Sigmoid colon (tissue), 7 donors: ENCODE data around the gene CA14. TPM values are rescaled to one million over a fixed set of nuclear protein-coding genes. Genes with fewer than 3 reads are reported as not detected.
A peak's percentile ranks its signal among the peaks of the same experiment; 100 is the strongest.
"Not testable (repeated sequence)": the region's sequence is repeated elsewhere in the genome, so short reads cannot be mapped to it uniquely, and the experiment has no call there.

Experiments used
- DNase-seq: peaks from one replicate; pipeline ENCODE4 v3.0.0-alpha.2; 2019
- H3K27ac ChIP-seq, 4 donors: fragments of 200-600 bp; sonication (generic); one replicate each; pipeline ENCODE4 v1.5.1; 2016 to 2019; ENCODE audit warnings: mild to moderate bottlenecking in 1 of 4
- H3K27me3 ChIP-seq, 3 donors: fragments of 200-600 bp; sonication (generic); one replicate each; pipeline ENCODE4 v1.5.1; 2019; ENCODE audit warnings: mild to moderate bottlenecking in 1 of 3
- H3K36me3 ChIP-seq, 4 donors: fragments of 200-600 bp; sonication (generic); one replicate each; pipeline ENCODE4 v1.5.1; 2016 to 2019
- H3K4me1 ChIP-seq, 4 donors: fragments of 200-600 bp; sonication (generic); one replicate each; pipeline ENCODE4 v1.5.1; 2017 to 2019
- H3K4me3 ChIP-seq, 4 donors: fragments of 200-600 bp; sonication (generic); one replicate each; pipeline ENCODE4 v1.5.1; 2017 to 2019; ENCODE audit warnings: mild to moderate bottlenecking in 2 of 4, moderate library complexity in 1 of 4
- H3K9me3 ChIP-seq, 4 donors: fragments of 200-600 bp in 3 of 4; sonication (generic) in 3 of 4; one replicate each; pipeline versions ENCODE4 v1.5.1 to v1.6.1; 2013 to 2019
- CTCF ChIP-seq, 4 experiments: fragments of 450-650 bp in 3 of 4; fragments of 200-600 bp in 1 of 4; IDR thresholded peaks; one replicate each; pipeline ENCODE4 v1.5.1; 2016 to 2019; ENCODE audit warnings: antibody characterized with exemption in 4 of 4, mild to moderate bottlenecking in 3 of 4, moderate library complexity in 2 of 4
- EP300 ChIP-seq, 4 donors: sonication (generic); formaldehyde crosslinking; IDR thresholded peaks; one replicate each; pipeline ENCODE4 v1.6.1; 2017; ENCODE audit warnings: antibody characterized with exemption in 4 of 4
- POLR2A ChIP-seq, 2 donors: fragments of 450-650 bp; IDR thresholded peaks; one replicate each; pipeline ENCODE4 v1.6.1; 2016; ENCODE audit warnings: antibody characterized with exemption in 2 of 2, mild to moderate bottlenecking in 2 of 2, moderate library complexity in 2 of 2
- POLR2AphosphoS5 ChIP-seq, 4 donors: sonication (generic); formaldehyde crosslinking; IDR thresholded peaks; one replicate each; pipeline ENCODE4 v1.6.1; 2017; ENCODE audit warnings: antibody characterized with exemption in 4 of 4
- WGBS, 2 donors: extraction: QIAGEN DNeasy Blood & Tissue Kit; methylation state at CpG; one replicate each; pipeline ENCODE4 v1.1.7; 2013; 5-methylcytosine and 5-hydroxymethylcytosine counted together
- intact Hi-C: fragments of 100-400 bp; cut with DNase I; formaldehyde crosslinking; loops from one replicate; pipeline ENCODE4 v1.15.1; 2023
- polyA plus RNA-seq, 3 donors: library from polyadenylated mRNA; stranded (reverse); fragments of 200-250 nt; gene quantifications; one replicate each; pipeline ENCODE4 v1.2.3, GENCODE V29; 2013
- total RNA-seq, 4 donors: library from RNA; depleted of rRNA; stranded (reverse); fragments of >200 nt; gene quantifications; one replicate each; pipeline ENCODE4 v1.1.0, GENCODE V29; 2016
- donor health status: healthy with polysubstance abuse.
- donor health status: Bipolar disorder and iron deficiency.
- donor health status: healthy.

Gene CA14
- total and polyA plus RNA-seq, 7 donors: 0.35 to 4.3 (median 1.4) TPM; not detected in 2

DNA sequence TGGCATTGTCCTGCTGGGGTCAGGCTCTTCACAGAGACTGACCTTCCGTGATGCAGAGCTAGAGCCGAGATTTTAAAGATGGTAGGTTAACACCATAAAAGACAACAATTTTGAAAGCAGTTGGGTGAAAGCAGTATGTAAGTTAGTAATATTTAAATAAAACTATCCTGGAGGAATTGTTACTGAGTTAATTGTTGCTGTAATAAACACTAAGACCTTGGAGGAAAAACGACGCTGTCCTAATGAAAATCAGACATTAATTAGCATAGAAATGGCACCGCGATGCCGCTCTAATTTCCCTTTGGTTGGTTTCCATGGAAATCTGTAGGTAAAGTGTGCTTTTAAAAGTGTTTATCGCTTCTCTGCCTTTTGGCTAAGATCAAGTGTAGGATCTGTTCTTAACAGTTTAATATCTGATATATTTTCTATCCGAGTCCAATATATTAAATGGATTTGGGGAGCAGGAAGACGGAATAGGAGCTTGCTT, 20.9 kb upstream of the CA14 start:
- H3K36me3 ChIP-seq: no peaks in the 10 kb centered on the region
- no peak for DNase-seq
- H3K4me3 ChIP-seq: peak overlapping the region; percentile 40 to 96 (median 86)
- H3K9me3 ChIP-seq: no peaks in the 10 kb centered on the region
- peaks cover 0 to 20% (median 13%) of the 10 kb centered on the region in 4 donors for H3K4me1 ChIP-seq
- TF ChIP-seq POLR2A (IDR thresholded peaks at IDR 0.05): no peak
- no peak for TF ChIP-seq POLR2AphosphoS5 (IDR thresholded peaks at IDR 0.05)
- TF ChIP-seq CTCF (IDR thresholded peaks at IDR 0.05): no peak
- TF ChIP-seq EP300 (IDR thresholded peaks at IDR 0.05): no peak
- intact Hi-C loops: no loop called here
- 42 to 50% methylated on average over 10 of the region's 10 CpGs for WGBS, 2 donors
- H3K27me3 ChIP-seq: no peaks in the 10 kb centered on the region
- H3K27ac ChIP-seq: peak overlapping the region; percentile 56 to 99 (median 98)

GRCh38 chr1:150237176-150237575, 20.4 kb upstream of the CA14 start:
- H3K27ac ChIP-seq, H3K36me3 ChIP-seq, intact Hi-C loops, H3K4me3 ChIP-seq, H3K27me3 ChIP-seq, H3K9me3 ChIP-seq: not testable (repeated sequence)
- peaks cover 0 to 20% (median 13%) of the 10 kb centered on the region in 4 donors for H3K4me1 ChIP-seq
- 95% methylated on average over 13 of the region's 13 CpGs for WGBS, 2 donors
- DNase-seq: peak; percentile 48

- peak; percentile 61 for DNase-seq
- intact Hi-C loops: no loop called here
- Histone ChIP-seq H3K27me3 (no peaks in the 10 kb centered on the region), H3K4me1 (peaks cover 0 to 19% (median 13%) of the 10 kb centered on the region in 4 donors), H3K36me3 (no peaks in the 10 kb centered on the region), H3K4me3 (no peak overlapping the region), H3K9me3 (no peaks in the 10 kb centered on the region), H3K27ac (no peak overlapping the region)
- WGBS, 2 donors: 97% methylated on average over 21 of the region's 21 CpGs
- no peak for TF ChIP-seq CTCF (IDR thresholded peaks at IDR 0.05)
- TF ChIP-seq POLR2A (IDR thresholded peaks at IDR 0.05): no peak
- TF ChIP-seq EP300 (IDR thresholded peaks at IDR 0.05): no peak
- no peak for TF ChIP-seq POLR2AphosphoS5 (IDR thresholded peaks at IDR 0.05)
Observed at GRCh38 chr1:150237746-150238145, 19.8 kb upstream of the CA14 start.

DNA sequence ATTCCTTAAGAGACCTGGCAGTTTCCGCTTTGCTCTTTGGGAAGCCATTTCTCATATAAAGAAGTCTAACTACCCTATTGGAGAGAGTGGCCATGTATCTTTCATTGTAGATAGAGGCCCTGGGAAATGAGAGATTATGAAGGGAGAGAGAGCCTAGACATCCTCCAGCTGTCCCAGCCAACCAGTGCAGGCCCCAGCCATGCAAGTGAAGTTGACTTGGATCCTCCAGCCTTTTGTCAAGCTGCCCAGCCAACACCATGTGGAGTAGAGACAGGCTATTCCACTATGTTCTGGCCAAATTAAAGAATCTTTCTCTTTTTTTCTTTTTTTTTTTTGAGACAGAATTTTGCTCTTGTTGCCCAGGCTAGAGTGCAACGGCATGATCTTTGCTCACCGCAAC, 14.6 kb upstream of the CA14 start:
- no peak for TF ChIP-seq CTCF (IDR thresholded peaks at IDR 0.05)
- no peak for TF ChIP-seq POLR2A (IDR thresholded peaks at IDR 0.05)
- no peak for TF ChIP-seq EP300 (IDR thresholded peaks at IDR 0.05)
- TF ChIP-seq POLR2AphosphoS5 (IDR thresholded peaks at IDR 0.05): no peak
- WGBS, 2 donors: 91 to 95% methylated on average over 3 of the region's 3 CpGs

DNA sequence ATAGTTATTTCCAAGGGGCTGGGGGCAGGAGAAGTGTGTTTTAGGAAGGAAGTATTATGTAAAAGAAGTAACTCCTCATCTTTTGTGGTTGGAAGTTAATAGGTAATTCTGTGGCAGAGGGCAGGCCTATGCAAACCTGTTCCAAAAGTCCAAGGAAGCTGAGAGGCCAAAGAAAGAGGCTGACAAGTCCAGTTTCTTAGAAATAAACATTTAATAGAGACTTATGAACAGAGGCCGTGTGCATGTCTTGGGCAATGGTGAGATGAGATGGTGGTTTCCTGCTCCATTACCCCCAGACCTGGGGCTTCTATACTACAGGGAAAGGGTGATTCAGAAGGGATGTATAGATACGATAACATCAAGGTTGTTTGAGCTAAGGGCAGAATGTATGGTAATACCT, 7.6 kb upstream of the CA14 start:
- H3K27ac ChIP-seq: no peak overlapping the region
- 81 to 90% methylated on average over 2 of the region's 2 CpGs for WGBS, 2 donors
- no peak for TF ChIP-seq EP300 (IDR thresholded peaks at IDR 0.05)
- no peak for TF ChIP-seq POLR2AphosphoS5 (IDR thresholded peaks at IDR 0.05)
- no peak for TF ChIP-seq CTCF (IDR thresholded peaks at IDR 0.05)
- no peak for TF ChIP-seq POLR2A (IDR thresholded peaks at IDR 0.05)
- no peak for DNase-seq
- H3K27me3 ChIP-seq: no peaks in the 10 kb centered on the region
- intact Hi-C loops: loop anchor here (10.0 kb wide), 1 partner anchor 285 kb away; no protein-coding TSS in a partner anchor
- H3K4me1 ChIP-seq: no peaks in the 10 kb centered on the region
- no peak overlapping the region for H3K4me3 ChIP-seq
- no peaks in the 10 kb centered on the region for H3K9me3 ChIP-seq
- no peaks in the 10 kb centered on the region for H3K36me3 ChIP-seq

More for the DNA sequence above, 14.6 kb upstream of the CA14 start:
- Histone ChIP-seq H3K27ac (no peak overlapping the region), H3K4me3 (no peak overlapping the region), H3K9me3 (no peaks in the 10 kb centered on the region), H3K36me3 (no peaks in the 10 kb centered on the region), H3K4me1 (no peaks in the 10 kb centered on the region), H3K27me3 (no peaks in the 10 kb centered on the region)
- intact Hi-C loops: loop anchor here (10.0 kb wide), 1 partner anchor 292 kb away; no protein-coding TSS in a partner anchor
- peak; percentile 78 for DNase-seq
